ENCODE data around the gene PBX1.

DNA sequence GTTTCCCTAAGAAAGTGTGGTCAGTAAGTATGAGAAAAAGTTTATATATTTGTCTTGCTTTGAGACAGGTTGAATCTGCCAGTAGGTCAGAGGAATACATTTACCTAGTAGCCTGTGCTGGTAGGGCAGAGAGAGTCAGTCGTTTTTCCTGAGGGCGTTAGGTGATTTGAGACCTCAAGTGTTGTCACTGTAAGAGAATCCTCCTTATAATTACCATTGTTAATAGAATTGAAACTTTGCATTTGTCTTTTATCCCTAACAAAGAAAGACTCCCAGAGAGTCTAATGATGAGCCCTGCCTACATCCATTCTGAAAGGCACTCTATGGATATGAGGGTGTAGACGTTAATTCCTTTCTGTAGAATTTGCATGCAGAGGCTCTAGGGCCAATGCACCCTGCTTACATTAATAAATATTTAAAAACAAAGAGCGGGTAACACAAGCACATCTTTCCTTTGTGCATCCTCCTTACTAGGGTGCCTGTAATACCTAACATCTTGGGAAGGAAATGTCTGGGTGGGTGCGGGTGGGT lies 16.4 kb downstream of the PBX1 start:
- TF ChIP-seq CTCF (optimal IDR thresholded peaks at IDR 0.05 in 1 of 3, IDR thresholded peaks at IDR 0.05 in 1 of 3, conservative IDR thresholded peaks at IDR 0.05 in 1 of 3; ENCODE audit: extremely low read depth in 1 of 3, insufficient read depth in 2 of 3, low read length in 3 of 3) (no peak), EZH2 (IDR thresholded peaks at IDR 0.05; ENCODE audit: low read length) (no peak)
